GM23338 (cell line): ENCODE results near the gene CFAP299. TPM values are rescaled to one million over a fixed set of nuclear protein-coding genes. Genes with fewer than 3 reads are reported as not detected.

Experiments
- ATAC-seq: fragments of 200-7000 bp; cut with Tn5 transposase; 3 replicates; pipeline ENCODE4 v1.9.1; 2020
- DNase-seq: peaks from one replicate; pipeline ENCODE4 v3.0.0-alpha.2; 2015; ENCODE audit warnings: low spot score
- H2AFZ ChIP-seq: fragments of 200-600 bp; sonication (generic); 2 replicates; pipeline ENCODE4 v1.8.0; 2016; ENCODE audit warnings: antibody characterized with exemption, mild to moderate bottlenecking, moderate library complexity
- H3F3A ChIP-seq: fragments of 200-600 bp; sonication (generic); replicated peaks from 2 replicates; pipeline ENCODE4 v1.8.0; 2017; ENCODE audit warnings: antibody characterized with exemption, mixed run types, low read depth
- H3K27ac ChIP-seq: fragments of 200-600 bp; sonication (generic); 2 replicates; pipeline ENCODE4 v1.6.1; 2016; ENCODE audit warnings: low read depth
- H3K27me3 ChIP-seq: fragments of 200-600 bp; sonication (generic); 2 replicates; pipeline ENCODE4 v1.8.0; 2016; ENCODE audit warnings: mild to moderate bottlenecking, mixed run types, moderate library complexity; ENCODE audit not compliant: insufficient read depth
- H3K36me3 ChIP-seq: fragments of 200-600 bp; sonication (generic); 2 replicates; pipeline ENCODE4 v1.8.0; 2016; ENCODE audit warnings: mild to moderate bottlenecking; ENCODE audit not compliant: insufficient read depth
- H3K4me1 ChIP-seq: fragments of 200-600 bp; sonication (generic); 2 replicates; pipeline ENCODE4 v1.8.0; 2016; ENCODE audit warnings: mild to moderate bottlenecking, moderate library complexity; ENCODE audit not compliant: insufficient read depth
- H3K4me2 ChIP-seq: fragments of 200-600 bp; sonication (generic); 2 replicates; pipeline ENCODE4 v1.7.1; 2017; ENCODE audit warnings: mixed run types
- H3K4me3 ChIP-seq: fragments of 200-600 bp; sonication (generic); 2 replicates; pipeline ENCODE4 v1.6.1; 2016; ENCODE audit warnings: mixed run types
- H3K79me2 ChIP-seq: fragments of 200-600 bp; sonication (generic); replicated peaks from 2 replicates; pipeline ENCODE4 v1.8.0; 2017; ENCODE audit warnings: mild to moderate bottlenecking; ENCODE audit not compliant: insufficient read depth
- H3K9me2 ChIP-seq: fragments of 200-600 bp; sonication (generic); 2 replicates; pipeline ENCODE4 v1.8.0; 2017; ENCODE audit not compliant: insufficient read depth
- H4K20me1 ChIP-seq: fragments of 200-600 bp; sonication (generic); replicated peaks from 2 replicates; pipeline ENCODE4 v1.8.0; 2017; ENCODE audit warnings: mild to moderate bottlenecking; ENCODE audit not compliant: insufficient read depth
- H3K27ac Mint-ChIP-seq: 2 replicates; pipeline ENCODE4 v1.8.0; 2020; ENCODE audit warnings: inconsistent platforms, mild to moderate bottlenecking, moderate library complexity, mixed read lengths
- H3K27me3 Mint-ChIP-seq: 3 replicates; pipeline ENCODE4 v1.8.0; 2022; ENCODE audit warnings: low read depth, mild to moderate bottlenecking, moderate library complexity, mixed read lengths, inconsistent platforms; ENCODE audit not compliant: insufficient read depth, poor library complexity
- H3K36me3 Mint-ChIP-seq: 3 replicates; pipeline ENCODE4 v1.8.0; 2021; ENCODE audit warnings: low read depth, mild to moderate bottlenecking, inconsistent platforms, moderate library complexity, mixed read lengths
- H3K4me1 Mint-ChIP-seq: 3 replicates; pipeline ENCODE4 v1.8.0; 2020; ENCODE audit warnings: mild to moderate bottlenecking, inconsistent platforms, mixed read lengths
- H3K4me3 Mint-ChIP-seq: 3 replicates; pipeline ENCODE4 v1.8.0; 2021; ENCODE audit warnings: moderate library complexity, mild to moderate bottlenecking, inconsistent platforms, mixed read lengths
- H3K9me3 Mint-ChIP-seq: 3 replicates; pipeline ENCODE4 v1.8.0; 2020; ENCODE audit warnings: moderate library complexity, mild to moderate bottlenecking, inconsistent platforms, mixed read lengths
- CREB1 ChIP-seq: fragments of 250-450 bp; sonication (Bioruptor Pico); IDR thresholded peaks from 2 replicates; pipeline ENCODE4 v1.5.0; 2020; ENCODE audit warnings: low read depth, mild to moderate bottlenecking, moderate library complexity
- CTCF ChIP-seq, 2 experiments: fragments of 200-600 bp in 1 of 2; sonication (generic) in 1 of 2; conservative IDR thresholded peaks; 2 replicates each; pipeline versions ENCODE4 v1.5.1 to v1.6.1; 2016 to 2017; ENCODE audit warnings: antibody characterized with exemption in 2 of 2, low read depth in 2 of 2, mild to moderate bottlenecking in 2 of 2, moderate library complexity in 1 of 2
- ETS1 ChIP-seq: IDR thresholded peaks from 2 replicates; pipeline ENCODE4 v1.6.1; 2016; ENCODE audit warnings: antibody characterized with exemption
- EZH2 ChIP-seq: fragments of 200-600 bp; sonication (generic); IDR thresholded peaks from one replicate; pipeline ENCODE4 v1.8.0; 2017; ENCODE audit warnings: antibody characterized with exemption, mild to moderate bottlenecking, low read depth; ENCODE audit not compliant: unreplicated experiment
- EZH2phosphoT487 ChIP-seq: fragments of 200-600 bp; sonication (generic); IDR thresholded peaks from one replicate; pipeline ENCODE4 v1.8.1; 2018; ENCODE audit warnings: antibody characterized with exemption; ENCODE audit not compliant: unreplicated experiment
- JUNB ChIP-seq: IDR thresholded peaks from one replicate; pipeline ENCODE4 v1.6.1; 2016; ENCODE audit warnings: antibody characterized with exemption; ENCODE audit not compliant: unreplicated experiment
- NANOG ChIP-seq: IDR thresholded peaks from 2 replicates; pipeline ENCODE4 v1.6.1; 2016; ENCODE audit warnings: antibody characterized with exemption, borderline replicate concordance
- POLR2AphosphoS5 ChIP-seq: IDR thresholded peaks from 2 replicates; pipeline ENCODE4 v1.6.1; 2016; ENCODE audit warnings: antibody characterized with exemption, low read depth
- REST ChIP-seq: IDR thresholded peaks from one replicate; pipeline ENCODE4 v1.6.1; 2018; ENCODE audit warnings: antibody characterized with exemption; ENCODE audit not compliant: unreplicated experiment
- STAT1 ChIP-seq: IDR thresholded peaks from one replicate; pipeline ENCODE4 v1.6.1; 2016; ENCODE audit warnings: antibody characterized with exemption; ENCODE audit not compliant: unreplicated experiment
- ZNF114 ChIP-seq: fragments of 250-450 bp; sonication (Bioruptor Pico); IDR thresholded peaks from 2 replicates; pipeline ENCODE4 v1.5.0; 2020; ENCODE audit warnings: mild to moderate bottlenecking, moderate library complexity
- ZNF331 ChIP-seq: fragments of 250-450 bp; sonication (Bioruptor Pico); IDR thresholded peaks from 2 replicates; pipeline ENCODE4 v1.5.0; 2020; ENCODE audit warnings: low read depth, mild to moderate bottlenecking, moderate library complexity
- ZNF462 ChIP-seq: fragments of 250-450 bp; sonication (Bioruptor Pico); IDR thresholded peaks from 2 replicates; pipeline ENCODE4 v1.5.0; 2020; ENCODE audit warnings: mild to moderate bottlenecking, moderate library complexity
- polyA plus RNA-seq: library from polyadenylated mRNA; unstranded; fragments of >200 nt; fragmentation: Nextera tagmentation; extraction: Ambion mirVana; gene quantifications from 2 replicates; pipeline ENCODE4 v1.2.1, GENCODE V29; 2016
- total RNA-seq: library from RNA; depleted of rRNA; stranded (reverse); fragments of >200 nt; shearing (Covaris generic); gene quantifications from 2 replicates; pipeline ENCODE4 v1.2.3, GENCODE V29; 2014

The CFAP299 gene
- total and polyA plus RNA-seq, 2 experiments from 2014 or later: not detected

- TF ChIP-seq ZNF331 (CRISPR knock-in tag): no peak
- no peak for TF ChIP-seq STAT1
- no peak for TF ChIP-seq NANOG
- no peak for TF ChIP-seq EZH2
- no peak for TF ChIP-seq REST
- no peak for TF ChIP-seq ZNF462 (CRISPR knock-in tag)
- no peak for TF ChIP-seq POLR2AphosphoS5
- no peak for TF ChIP-seq EZH2phosphoT487
- no peak for TF ChIP-seq JUNB
- TF ChIP-seq ZNF114 (CRISPR knock-in tag): no peak
- no peak for TF ChIP-seq CREB1 (CRISPR knock-in tag)
- no peak for TF ChIP-seq CTCF (conservative IDR thresholded peaks at IDR 0.05; ENCODE audit: low read depth in 2 of 2)
- TF ChIP-seq ETS1: no peak
- no peaks in the 10 kb centered on the region for H3K36me3 Mint-ChIP-seq
- H3K27me3 ChIP-seq: peaks cover 15% of the 10 kb centered on the region
- peaks cover 5% of the 10 kb centered on the region for H3K4me1 ChIP-seq
- no peak for ATAC-seq
- H2AFZ ChIP-seq: no peak overlapping the region
- peaks cover 12% of the 10 kb centered on the region for H3K27me3 Mint-ChIP-seq
- H3K9me3 Mint-ChIP-seq: no peaks in the 10 kb centered on the region
- H3K9me2 ChIP-seq: no peaks in the 10 kb centered on the region
- H3K36me3 ChIP-seq: no peaks in the 10 kb centered on the region
- no peak overlapping the region for H3K4me3 Mint-ChIP-seq
- no peak overlapping the region for H3K4me2 ChIP-seq
- H3K79me2 ChIP-seq: no peaks in the 10 kb centered on the region
- peaks cover 2% of the 10 kb centered on the region; the same call in 1 of the 3 replicates for H3K4me1 Mint-ChIP-seq
- no peak overlapping the region for H3K4me3 ChIP-seq
- no peak for DNase-seq
- 0 out of 2 replicates have a peak, but pooled peaks cover 2% of the 10 kb centered on the region for H4K20me1 ChIP-seq
- no peak overlapping the region for H3K27ac Mint-ChIP-seq
- no peaks in the 10 kb centered on the region for H3F3A ChIP-seq
- H3K27ac ChIP-seq: no peak overlapping the region
Observed at GRCh38 chr4:80333121-80333520, 2.4 kb upstream of the CFAP299 start.
